Central memory CD4-positive, alpha-beta T cell (primary cell): ENCODE data around the gene RBM42.
"Not testable (repeated sequence)": the region's sequence is repeated elsewhere in the genome, so short reads cannot be mapped to it uniquely, and the experiment has no call there.

ENCODE experiments used
- DNase-seq: peaks from one replicate; pipeline ENCODE4 v3.0.0; 2022

The RBM42 gene

GRCh38 chr19:35622750-35623149 lies 6.1 kb upstream of the RBM42 start:
- DNase-seq: no peak

- DNase-seq: no peak
Measured at GRCh38 chr19:35623327-35624010, 5.4 kb upstream of the RBM42 start.

GRCh38 chr19:35628264-35628564 lies 622 bp upstream of the RBM42 start:
- DNase-seq: no peak

- DNase-seq: no peak
Measured at GRCh38 chr19:35629332-35629633, 447 bp downstream of the RBM42 start.

- DNase-seq: no peak
Measured at GRCh38 chr19:35633727-35634440, 5.0 kb downstream of the RBM42 start.

GRCh38 chr19:35636651-35637050 lies 7.8 kb downstream of the RBM42 start:
- DNase-seq: no peak

GRCh38 chr19:35637165-35637564 lies 8.3 kb downstream of the RBM42 start:
- DNase-seq: no peak

GRCh38 chr19:35639321-35639639 lies 10.4 kb downstream of the RBM42 start:
- no peak for DNase-seq

GRCh38 chr19:35639863-35640262 lies 11.0 kb downstream of the RBM42 start:
- no peak for DNase-seq

GRCh38 chr19:35641515-35642151 lies 12.8 kb downstream of the RBM42 start, which contains the start of gene ETV2:
TSS of gene ETV2 (plus strand) at chr19:35641745. CDS start at chr19:35642461, 716 bp downstream.
- DNase-seq: peak; percentile 13

- DNase-seq: no peak
Measured at GRCh38 chr19:35642312-35642711, 13.5 kb downstream of the RBM42 start.

GRCh38 chr19:35642798-35643254 lies 14.0 kb downstream of the RBM42 start:
- DNase-seq: no peak

GRCh38 chr19:35643255-35644205 lies 14.7 kb downstream of the RBM42 start:
- peak; percentile 78 for DNase-seq

GRCh38 chr19:35644206-35644986 lies 15.6 kb downstream of the RBM42 start:
- DNase-seq: peak; percentile 92

GRCh38 chr19:35644987-35645679 lies 16.3 kb downstream of the RBM42 start:
- DNase-seq: peak; percentile 52

- no peak for DNase-seq
Measured at GRCh38 chr19:35645680-35646511, 17.1 kb downstream of the RBM42 start.

- peak; percentile 93 for DNase-seq
Measured at GRCh38 chr19:35648017-35648961, 19.5 kb downstream of the RBM42 start, which contains the start of gene COX6B1. TSS of gene COX6B1 (plus strand) at chr19:35648323. CDS start at chr19:35651244, 2,921 bp downstream.

- no peak for DNase-seq
Measured at GRCh38 chr19:35650581-35650980, 21.7 kb downstream of the RBM42 start.

GRCh38 chr19:35654828-35655227 lies 26.0 kb downstream of the RBM42 start:
- DNase-seq: not testable (repeated sequence)
